Measurements from ENCODE around the gene NTNG1.

GRCh38 chr1:107138166-107138565 is 2.7 kb upstream of the NTNG1 start:
- TF ChIP-seq CTCF (IDR thresholded peaks at IDR 0.05): no peak
- no peak for TF ChIP-seq POLR2A (IDR thresholded peaks at IDR 0.05)

Measured in esophagus squamous epithelium (tissue), 4 donors.